HG02798 (cell line): ENCODE data around the gene PLPP4.
A peak's percentile ranks its signal among the peaks of the same experiment; 100 is the strongest.

ENCODE experiments used
- ATAC-seq: cut with Tn5 transposase; IDR thresholded peaks from one replicate; pipeline ENCODE4 v1.9.1; 2021; ENCODE audit warnings: mild to moderate bottlenecking; ENCODE audit not compliant: unreplicated experiment, poor library complexity

The PLPP4 gene

DNA sequence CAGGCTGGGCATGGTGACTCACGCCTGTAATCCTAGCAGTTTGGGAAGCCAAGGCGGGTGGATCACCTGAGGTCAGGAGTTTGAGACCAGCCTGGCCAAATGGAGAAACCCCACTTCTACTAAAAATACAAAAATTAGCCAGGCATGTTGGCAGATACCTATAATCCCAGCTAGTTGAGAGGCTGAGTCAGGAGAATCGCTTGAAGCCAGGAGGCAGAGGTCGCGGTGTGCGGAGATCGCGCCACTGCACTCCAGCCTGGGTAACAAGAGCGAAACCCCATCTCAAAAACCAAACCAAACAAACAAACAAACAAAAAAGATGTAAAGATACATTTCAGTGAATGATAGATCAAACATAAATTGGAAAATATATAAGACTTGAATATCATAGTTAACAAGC is 105.9 kb downstream of the PLPP4 start:
- no peak for ATAC-seq

DNA sequence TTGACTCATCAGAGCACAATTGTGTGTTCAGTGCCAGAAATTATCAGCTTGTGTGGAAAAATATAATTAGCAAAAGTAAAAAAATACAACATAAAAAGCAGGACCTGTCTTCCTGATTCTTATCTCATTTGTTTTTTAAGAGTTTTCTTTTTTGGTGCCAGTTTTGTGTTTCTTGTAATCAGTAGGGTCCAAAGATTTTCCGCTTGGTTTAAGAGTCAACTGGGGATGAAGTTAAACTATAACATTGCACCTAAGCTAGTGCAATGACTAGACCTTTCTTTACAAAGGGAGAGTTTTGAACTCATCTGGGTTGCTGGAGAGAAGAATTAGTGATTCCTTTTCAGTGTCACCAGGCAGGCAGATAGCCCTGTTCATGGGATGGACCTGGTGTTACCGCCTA is 113.4 kb downstream of the PLPP4 start:
- no peak for ATAC-seq

- no peak for ATAC-seq
These were observed 114.2 kb downstream of the PLPP4 start for GRCh38 chr10:120571266-120571665.

DNA sequence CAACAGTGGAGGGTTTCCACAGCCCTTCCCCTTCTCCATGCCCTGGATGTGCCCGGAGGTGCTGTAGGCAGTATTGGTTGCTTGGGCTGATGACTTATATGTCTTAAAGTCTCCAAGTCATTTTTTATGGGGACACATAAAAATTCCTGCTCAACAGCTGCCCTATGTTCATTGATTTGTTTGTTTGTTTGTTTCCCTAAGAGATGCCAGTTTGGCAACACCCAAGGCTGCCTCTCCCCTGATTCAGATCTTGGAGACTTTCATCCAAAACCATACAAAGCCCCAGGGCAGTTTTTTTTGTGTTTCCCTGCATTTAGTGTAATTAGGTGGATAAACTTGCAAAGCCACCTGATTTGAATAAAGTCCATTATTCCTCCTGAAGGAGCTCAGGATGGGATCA is 115.3 kb downstream of the PLPP4 start:
- no peak for ATAC-seq

- ATAC-seq: no peak
These were observed 116.3 kb downstream of the PLPP4 start for GRCh38 chr10:120573355-120573754.

- ATAC-seq: no peak
These were observed 118.0 kb downstream of the PLPP4 start for GRCh38 chr10:120574981-120575380.

- no peak for ATAC-seq
These were observed 118.4 kb downstream of the PLPP4 start for GRCh38 chr10:120575411-120575810.

DNA sequence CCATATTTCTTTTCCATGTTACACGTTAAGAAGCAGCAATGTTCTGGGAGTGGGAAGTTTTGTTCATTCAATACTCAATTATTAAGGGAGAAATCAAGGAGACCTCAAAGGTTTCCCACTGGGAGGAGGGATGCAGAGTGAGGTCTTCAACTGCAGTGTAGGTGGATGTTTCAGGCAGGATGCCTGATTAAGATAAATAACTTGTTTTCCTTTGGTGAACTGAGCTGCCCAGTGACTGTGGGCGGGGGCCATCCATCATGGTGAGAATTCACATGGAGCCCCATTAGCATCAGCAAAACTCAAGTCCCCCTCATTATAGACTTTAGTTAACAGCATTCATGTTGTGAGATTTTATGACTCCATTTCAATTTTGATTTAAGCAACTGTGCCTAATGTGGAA is 121.1 kb downstream of the PLPP4 start:
- no peak for ATAC-seq

DNA sequence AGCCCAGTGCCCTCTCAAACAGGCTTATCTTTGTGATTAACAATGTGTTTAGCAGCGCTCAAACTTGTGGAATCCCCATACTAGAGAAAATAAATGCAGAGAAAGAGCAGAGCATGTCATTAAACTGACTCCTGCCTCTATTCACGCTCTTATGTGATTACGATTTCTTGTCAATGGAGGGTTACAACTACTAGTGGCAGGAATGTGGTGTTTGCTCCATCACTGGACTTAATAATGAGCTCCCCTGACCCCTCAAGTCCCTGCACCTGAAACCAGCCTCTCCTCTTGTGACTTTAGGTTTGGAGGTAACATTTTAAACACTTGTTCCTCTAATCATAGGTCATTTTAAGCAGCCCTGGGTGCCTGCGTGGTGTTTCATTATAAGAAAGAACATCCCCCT is 121.9 kb downstream of the PLPP4 start:
- ATAC-seq: no peak

GRCh38 chr10:120580918-120581895 is 124.2 kb downstream of the PLPP4 start:
- no peak for ATAC-seq

- no peak for ATAC-seq
These were observed 125.7 kb downstream of the PLPP4 start for GRCh38 chr10:120582753-120583152.

DNA sequence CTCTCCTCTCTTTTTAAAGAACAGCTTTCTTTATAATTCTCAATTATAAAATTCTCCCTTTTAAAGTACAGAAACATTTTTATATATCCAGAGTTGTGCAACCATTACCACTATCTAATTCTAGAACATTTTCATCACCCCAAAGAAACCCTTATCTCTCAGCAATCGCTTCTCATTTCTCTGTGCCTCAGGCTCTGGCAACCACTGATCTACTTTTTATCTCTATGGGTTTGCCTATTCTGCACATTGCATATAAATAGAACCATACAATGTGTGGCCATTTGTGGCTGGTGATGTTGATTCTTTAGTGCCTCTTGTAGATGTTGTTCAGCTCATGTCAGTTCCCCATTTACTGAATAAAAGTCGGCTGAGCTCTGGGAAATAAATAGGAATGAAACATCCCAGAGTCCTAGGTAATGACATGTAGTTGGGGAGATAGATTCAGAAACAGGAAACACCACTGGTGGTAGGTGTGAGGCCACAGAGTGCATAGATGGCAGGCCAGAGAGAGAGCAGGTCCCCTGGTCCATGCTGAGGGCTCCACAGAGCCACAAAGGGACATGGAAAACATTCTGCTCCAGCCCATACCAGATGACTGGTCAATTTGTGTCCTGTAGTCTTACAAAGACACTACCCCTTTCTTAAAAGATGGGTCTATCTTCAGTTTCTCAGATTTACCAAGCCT is 126.5 kb downstream of the PLPP4 start:
- no peak for ATAC-seq

DNA sequence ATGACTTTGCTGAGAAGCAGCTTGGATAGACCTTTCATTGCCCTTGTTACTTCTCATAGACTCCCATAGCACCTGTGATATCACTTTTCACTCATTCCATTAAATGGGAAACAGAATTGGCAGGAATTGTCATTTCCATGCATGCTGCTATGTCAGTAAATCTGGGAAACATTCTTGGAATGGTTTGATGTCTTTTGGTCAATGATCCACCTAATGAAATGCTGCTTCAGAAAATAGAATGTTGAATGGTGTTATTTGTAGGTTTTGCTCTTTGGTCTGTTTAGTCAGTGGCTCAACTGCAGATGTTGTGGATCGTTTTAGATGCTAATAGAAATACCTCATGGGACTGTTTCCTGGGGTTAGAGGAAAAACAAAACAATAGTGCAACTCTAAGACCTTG is 127.8 kb downstream of the PLPP4 start:
- ATAC-seq: no peak

DNA sequence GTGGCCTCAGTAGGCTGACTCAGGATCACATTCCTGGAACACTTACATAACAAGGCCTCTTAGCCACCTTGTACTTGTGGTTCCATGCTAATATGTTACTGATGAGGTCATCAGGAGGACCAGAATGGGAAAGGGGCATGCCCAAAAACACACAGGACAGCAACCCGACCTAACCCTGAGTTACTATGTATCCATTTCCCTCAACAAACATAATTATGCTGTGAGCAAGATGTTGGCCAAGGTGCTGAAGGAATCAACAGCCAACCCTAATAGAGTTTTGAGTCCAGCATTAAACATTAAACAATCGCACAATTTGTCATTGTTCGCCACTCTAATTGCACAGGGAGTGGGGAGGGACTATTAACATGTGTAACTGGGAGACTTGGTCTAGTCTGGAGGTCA is 129.4 kb downstream of the PLPP4 start:
- ATAC-seq: no peak

- ATAC-seq: no peak
These were observed 130.0 kb downstream of the PLPP4 start for GRCh38 chr10:120587061-120587460.

DNA sequence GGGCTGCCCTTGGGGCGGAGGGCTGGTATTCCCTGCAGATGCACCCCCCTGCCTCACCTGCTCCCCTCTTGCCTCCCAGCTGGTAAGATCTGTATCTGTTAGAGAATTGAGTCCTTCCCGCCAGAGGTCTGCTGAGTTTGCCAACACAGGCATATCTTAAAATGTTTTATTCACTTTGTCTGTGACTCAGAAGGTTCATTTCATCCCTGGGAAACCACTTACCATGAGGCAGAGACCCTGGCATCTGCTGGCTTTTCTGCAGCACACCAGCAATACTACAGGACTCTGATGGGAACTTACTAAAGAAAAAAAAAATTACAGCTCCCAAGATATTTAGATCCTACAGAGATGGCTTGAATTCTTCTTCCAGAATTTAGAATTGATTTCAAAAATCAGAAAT is 131.3 kb downstream of the PLPP4 start:
- ATAC-seq: no peak

DNA sequence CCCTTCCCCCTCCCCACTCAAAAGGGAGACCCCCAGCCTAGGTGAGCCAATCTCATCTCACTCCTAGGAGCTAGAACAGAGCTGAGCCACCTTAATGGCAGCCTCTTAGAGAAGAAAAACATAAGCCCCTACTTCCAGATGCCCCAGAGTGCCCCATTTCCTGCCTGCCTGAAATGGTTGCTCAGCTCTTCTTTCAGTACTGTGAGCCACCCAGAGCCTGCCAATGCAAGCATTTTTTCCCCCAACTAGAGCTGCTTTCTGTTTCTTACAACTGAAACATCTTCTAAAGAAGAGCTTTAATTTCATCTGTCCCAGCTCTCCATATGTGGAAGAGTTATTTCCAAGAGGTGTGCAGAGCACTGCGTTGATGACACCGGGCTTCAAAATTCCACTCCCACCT is 136.7 kb downstream of the PLPP4 start:
- ATAC-seq: no peak

DNA sequence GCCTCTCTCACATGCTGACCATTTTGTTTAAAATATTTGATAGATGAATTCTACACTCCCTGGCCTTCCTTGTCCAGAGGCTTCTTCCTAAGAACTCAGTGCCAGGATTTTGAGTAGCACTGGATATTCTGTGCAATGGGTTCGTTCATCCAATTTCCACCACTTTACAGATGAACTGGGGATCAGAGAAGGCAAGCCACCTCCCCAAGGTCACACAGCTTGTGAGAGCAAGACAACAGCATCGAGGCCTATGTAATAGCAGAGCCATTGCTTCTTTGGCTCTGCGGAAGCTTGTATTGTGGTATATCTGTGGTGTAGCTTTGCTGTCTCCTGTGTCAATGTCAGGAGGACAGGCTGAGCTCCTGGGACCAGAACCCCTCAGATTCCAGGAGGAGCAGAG is 140.9 kb downstream of the PLPP4 start:
- ATAC-seq: no peak

DNA sequence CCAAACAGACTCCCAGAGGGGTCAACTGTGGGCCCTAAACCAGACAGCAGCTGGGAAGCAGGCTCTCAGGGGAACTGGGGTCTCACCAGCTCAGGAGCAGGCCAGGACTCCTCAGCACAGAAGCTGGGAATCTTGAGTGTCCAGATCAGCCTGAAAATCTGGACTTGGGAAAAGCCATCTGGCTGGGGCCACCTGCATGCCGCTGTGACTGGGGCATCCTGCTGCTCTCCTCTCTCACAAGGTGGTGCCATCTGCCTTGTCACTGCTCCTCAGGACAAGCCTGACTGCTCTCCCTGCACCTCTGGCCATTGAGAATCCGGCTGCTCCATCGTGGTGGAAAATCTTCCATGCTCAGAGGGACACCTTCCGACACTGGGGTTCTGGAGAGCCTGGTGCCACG is 141.4 kb downstream of the PLPP4 start:
- ATAC-seq: no peak

- no peak for ATAC-seq
These were observed 142.2 kb downstream of the PLPP4 start for GRCh38 chr10:120599200-120599724.

DNA sequence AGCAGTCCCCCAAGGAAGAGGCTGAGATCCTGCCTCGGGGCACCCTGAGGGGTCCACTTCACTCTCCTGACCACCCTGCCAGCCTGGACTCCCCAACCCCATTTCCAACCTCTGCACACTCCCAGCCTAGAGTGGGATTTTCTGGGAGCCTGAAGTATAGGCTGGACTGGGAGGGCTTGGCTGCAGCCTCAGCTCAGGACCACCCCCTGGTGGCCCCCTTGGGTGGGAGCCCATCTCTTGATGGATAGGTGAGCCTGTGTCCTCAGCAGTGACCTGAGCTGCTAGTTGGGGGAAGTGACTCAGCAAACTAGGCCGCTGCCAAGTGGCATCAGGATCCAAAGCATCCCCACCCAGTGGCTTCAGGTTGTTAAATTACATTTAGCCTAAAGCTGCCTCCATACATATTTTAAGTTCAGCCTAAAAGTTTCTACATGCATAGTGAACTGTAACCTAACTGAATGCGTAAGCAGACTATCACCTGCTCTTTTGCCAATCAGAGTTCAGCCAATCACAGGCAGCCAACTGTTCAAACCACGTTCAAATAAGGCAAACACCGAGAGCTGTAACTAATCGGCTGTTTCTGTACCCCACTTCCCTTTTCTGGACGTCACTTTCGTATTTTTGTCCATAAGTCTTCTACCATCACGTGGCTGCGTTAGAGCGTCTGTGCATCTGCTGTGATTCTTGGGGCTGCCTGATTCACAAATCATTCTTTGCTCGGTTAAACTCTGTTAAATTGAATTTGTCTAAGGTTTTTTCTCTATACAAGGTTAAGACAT is 144.0 kb downstream of the PLPP4 start:
- peak; percentile 33 for ATAC-seq
